GM10847 (cell line): ENCODE results near the gene IGFN1.

Source experiments
- POLR2A ChIP-seq: IDR thresholded peaks from 2 replicates; pipeline ENCODE4 v1.6.1; 2011; ENCODE audit not compliant: insufficient read length; ENCODE audit errors: extremely low read depth

Gene IGFN1

DNA sequence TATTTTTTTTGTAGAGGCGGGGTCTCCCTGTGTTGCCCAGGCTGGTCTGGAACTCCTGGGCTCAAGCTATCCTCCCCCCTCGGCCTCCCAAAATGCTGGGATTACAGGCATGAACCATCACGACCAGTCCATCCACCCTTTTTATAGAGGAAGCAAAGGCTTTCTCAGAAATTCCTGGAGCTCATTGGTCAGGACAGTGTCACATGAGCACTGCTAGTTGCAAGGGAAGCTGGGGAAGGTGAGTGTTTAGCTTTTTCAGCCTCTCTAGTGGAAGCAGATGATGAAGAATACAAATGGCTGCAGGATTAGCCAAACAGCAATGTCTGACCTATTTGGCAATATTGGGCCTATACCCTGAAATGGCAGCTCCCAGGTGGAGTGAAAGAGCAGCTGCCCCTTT is 8.0 kb downstream of the IGFN1 start:
- TF ChIP-seq POLR2A = no peak

- TF ChIP-seq POLR2A = no peak
Measured at GRCh38 chr1:201205036-201205435, 14.4 kb downstream of the IGFN1 start.

- no peak for TF ChIP-seq POLR2A
Measured at GRCh38 chr1:201206176-201206575, 15.6 kb downstream of the IGFN1 start.

- TF ChIP-seq POLR2A = no peak
Measured at GRCh38 chr1:201207046-201207445, 16.4 kb downstream of the IGFN1 start.

DNA sequence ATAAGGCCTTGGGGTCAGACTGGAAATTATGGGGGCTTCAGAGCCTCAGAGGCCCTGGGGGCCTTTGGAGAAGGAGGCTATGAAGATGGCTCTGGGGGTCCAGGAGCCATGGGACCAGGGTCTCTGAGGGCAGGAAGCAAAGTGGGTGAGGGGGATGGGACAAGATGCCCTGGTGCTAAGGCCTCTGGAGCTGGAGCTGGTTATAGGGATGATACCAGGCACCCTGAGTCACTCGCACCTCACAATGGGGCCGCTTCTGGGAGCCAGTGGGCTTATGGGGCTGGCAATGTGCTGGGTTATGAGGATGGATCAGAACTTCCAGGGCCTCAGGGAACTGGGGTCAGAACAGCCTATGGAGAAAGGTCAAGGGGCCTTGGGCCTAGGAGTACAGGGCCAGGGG is 17.6 kb downstream of the IGFN1 start:
- no peak for TF ChIP-seq POLR2A

GRCh38 chr1:201212056-201212455 is 21.4 kb downstream of the IGFN1 start:
- no peak for TF ChIP-seq POLR2A

DNA sequence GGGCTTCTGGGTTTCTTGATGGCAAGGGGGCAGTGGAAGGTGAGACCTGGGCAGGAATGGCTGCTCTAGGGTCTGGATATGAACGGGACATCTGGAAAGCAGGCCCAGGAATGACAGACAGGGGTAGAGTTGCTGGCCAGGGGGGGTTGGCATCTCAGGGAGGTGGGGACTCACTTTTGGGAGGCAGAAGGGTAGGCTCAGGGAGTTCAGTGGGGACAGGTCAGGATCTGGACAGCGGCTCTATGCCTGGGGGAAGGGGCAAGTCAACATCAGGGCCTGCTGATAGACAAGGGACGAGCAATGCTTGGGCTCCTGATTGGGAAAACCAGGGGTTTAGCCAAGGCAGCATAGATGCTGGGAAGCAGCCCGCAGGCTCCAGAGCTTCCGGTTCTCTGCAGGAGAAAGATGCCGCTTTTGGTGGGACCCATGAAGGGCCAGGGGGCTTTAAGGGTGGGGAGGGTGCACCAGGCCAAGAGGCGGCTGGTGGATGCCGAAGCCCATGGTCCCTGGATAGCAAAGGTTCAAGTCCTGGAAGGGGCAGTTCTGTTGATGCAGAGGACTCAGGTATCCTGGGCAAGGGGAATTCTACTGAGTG is 21.9 kb downstream of the IGFN1 start:
- TF ChIP-seq POLR2A = no peak

DNA sequence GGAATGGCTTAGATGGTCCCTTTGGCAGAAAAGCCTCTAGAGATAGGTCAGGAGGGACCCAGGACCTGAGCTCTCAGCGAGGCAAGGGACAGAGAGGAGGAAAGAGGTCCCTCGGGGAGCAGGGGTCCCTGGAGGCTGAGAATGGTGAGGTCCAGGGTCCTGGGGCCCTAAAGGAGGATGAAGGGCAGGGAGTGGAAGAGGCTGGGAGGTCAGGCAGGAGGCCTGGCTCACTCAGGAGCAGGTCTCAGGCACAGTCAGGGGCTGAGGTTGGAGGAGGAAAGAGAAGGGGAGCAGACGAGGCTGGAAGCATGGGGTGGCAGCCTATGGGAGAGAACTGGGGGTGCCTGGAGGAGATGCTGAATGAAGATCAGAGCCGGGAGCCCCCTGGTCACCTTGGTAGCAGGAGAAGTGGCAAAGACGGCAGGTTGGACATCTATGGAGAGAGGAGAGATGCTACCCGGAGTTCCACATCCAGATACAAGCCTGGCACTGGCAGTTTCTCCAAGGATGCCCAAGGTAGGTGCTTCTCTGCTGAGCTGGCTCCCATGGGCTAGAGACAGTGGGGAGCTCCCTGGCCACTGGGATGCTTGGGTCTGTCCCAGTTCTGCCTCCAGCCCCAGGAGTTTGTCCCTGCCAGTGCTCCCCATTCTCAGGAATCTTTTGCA is 22.6 kb downstream of the IGFN1 start:
- TF ChIP-seq POLR2A = no peak

DNA sequence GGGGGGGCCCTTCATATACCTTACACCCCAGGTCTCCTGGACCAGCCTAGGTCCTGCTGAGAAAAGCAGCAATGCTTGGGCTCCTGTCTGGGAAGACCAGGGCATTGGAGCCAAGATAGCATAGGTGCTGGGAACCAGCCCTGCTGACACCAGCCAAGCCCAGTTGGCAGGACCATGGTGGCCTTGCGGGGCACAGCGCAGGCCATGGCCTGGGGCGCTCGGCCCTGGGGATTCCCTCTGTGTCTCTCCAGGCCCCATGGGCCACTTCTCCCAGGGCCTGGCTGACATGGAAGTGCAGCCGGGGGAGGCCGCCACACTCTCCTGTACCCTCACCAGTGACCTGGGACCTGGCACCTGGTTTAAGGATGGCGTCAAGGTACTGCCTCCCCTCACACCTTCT is 23.3 kb downstream of the IGFN1 start:
- no peak for TF ChIP-seq POLR2A

DNA sequence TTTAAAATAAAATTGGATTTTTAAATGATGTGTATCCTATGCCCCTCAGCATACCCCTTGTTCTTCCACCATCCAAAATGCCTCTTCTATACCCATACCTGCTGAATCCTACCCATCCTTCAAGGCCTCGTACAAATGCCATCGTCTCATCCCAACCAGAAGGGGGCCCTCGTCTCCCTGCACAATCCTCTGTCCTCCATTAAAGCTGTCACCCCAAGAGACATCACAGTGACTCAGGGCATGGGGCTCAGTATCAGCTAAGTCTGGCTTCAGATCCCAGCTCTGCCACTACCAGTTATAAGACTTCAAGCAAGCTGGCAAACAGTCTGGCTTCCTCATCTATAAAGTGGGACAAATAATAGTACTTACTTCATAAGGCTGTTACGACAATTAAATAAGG is 23.8 kb downstream of the IGFN1 start:
- TF ChIP-seq POLR2A = no peak

GRCh38 chr1:201214886-201215285 is 24.3 kb downstream of the IGFN1 start:
- no peak for TF ChIP-seq POLR2A

DNA sequence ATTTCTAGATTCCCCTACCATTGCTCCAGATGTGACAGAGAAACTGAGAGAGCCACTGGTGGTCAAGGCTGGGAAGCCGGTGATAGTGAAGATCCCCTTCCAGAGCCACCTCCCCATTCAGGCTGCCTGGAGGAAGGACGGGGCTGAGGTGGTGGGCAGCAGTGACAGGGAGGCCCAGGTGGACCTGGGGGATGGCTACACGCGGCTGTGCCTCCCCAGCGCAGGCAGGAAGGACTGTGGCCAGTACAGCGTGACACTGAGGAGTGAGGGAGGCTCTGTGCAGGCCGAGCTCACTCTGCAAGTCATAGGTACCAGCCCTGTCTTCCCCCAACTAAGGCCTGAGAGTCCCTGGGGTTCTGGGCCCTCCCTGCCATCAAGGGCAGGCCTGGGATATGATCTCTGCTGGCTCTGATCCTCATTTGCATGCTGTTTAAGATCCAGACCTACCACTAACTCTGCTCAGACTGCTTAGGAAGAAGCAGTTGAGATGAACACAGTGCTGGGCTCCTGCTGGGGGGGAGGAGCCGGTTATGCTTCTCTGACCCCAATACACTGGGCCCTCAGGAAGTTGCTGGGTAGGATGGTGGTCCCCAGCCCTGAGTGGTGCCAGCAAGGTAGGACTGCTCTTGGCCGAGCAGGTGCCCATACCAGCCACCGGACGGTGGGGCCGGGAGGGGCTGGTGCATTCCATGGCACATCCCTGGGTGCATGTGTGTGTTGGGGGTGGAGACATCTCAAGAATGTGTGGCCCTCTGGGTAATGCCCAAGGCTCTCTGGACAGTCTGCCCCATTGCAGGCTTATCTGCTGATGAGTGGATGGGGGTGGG is 25.1 kb downstream of the IGFN1 start:
- no peak for TF ChIP-seq POLR2A

DNA sequence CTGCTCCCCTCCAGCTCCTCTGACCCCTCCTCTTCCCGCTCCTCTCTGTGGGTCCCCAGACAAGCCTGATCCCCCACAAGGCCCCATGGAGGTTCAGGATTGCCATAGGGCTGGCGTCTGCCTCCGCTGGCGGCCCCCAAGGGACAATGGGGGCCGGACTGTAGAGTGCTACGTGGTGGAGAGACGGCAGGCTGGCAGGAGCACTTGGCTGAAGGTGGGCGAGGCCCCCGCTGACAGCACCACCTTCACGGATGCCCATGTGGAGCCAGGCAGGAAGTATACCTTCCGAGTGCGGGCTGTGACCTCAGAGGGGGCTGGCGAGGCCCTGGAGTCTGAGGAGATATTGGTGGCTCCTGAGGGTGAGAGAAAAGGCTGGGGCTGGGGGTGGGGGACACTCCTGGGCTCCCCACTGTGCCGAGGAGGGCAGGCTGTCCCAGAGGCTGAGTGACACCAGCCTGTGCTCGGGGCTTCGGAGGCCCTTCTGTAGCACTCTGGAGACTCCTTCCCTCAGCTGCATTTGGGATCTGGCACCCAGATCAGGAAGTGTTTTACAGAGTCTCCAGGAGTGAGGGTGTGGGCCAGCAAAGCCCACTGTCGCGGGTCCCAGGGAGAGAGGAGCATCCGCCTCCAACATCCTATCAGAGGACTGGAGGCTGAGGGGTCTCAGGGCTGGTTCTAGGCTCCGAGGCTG is 25.9 kb downstream of the IGFN1 start:
- TF ChIP-seq POLR2A = no peak

GRCh38 chr1:201217146-201217545 is 26.5 kb downstream of the IGFN1 start:
- TF ChIP-seq POLR2A = no peak

- TF ChIP-seq POLR2A = no peak
Measured at GRCh38 chr1:201217851-201218250, 27.2 kb downstream of the IGFN1 start.

- no peak for TF ChIP-seq POLR2A
Measured at GRCh38 chr1:201218409-201218808, 27.8 kb downstream of the IGFN1 start.
